ENCODE results near the gene PROK1.
"Not testable (repeated sequence)": the region's sequence is repeated elsewhere in the genome, so short reads cannot be mapped to it uniquely, and the experiment has no call there.

The PROK1 gene

DNA sequence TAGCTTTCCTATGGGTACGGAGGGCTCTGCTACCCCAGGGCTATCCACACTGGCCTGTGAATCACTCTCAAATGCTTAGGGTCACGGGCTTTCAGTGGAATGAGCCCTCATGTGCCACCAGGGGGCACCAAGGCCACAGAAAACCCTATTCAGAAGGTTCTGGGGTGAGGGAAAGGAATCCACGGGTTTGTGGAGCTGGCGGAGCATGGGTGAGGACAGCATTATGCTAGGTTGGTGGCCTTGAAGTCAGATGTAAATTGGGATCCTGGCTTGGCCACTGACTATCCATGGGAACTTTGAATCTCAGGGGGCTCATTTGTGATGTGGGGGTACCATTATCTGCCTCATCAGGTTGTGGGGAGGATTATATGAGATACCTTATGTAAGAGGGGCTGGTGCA, 38.4 kb upstream of the PROK1 start:
- Histone ChIP-seq H3K4me1 (ENCODE audit: control insufficient read depth in 2 of 2, insufficient read depth in 1 of 2, low read depth in 1 of 2, low read length in 2 of 2) (peaks cover 0 to 3% of the 10 kb centered on the region in 2 donors), H3K18ac (ENCODE audit: low read length) (no peak overlapping the region), H2BK5ac (ENCODE audit: low read length) (no peak overlapping the region), H3K27me3 (ENCODE audit: control insufficient read depth in 3 of 3, insufficient read depth in 3 of 3, low read depth in 1 of 3, low read length in 3 of 3) (peaks cover 0 to 2% (median 0%) of the 10 kb centered on the region in 3 experiments), H3K27ac (replicated peaks; ENCODE audit: low read length) (no peak overlapping the region), H3K4me3 (ENCODE audit: low read length in 2 of 2) (no peak overlapping the region), H2AK5ac (ENCODE audit: low read depth, low read length) (no peak overlapping the region), H4K91ac (ENCODE audit: low read depth, low read length, poor library complexity) (no peak overlapping the region), H3K4me2 (ENCODE audit: insufficient read depth, low read length, poor library complexity, severe bottlenecking) (no peak overlapping the region), H3K36me3 (replicated peaks in 1 of 2; ENCODE audit: control insufficient read depth in 2 of 2, insufficient read depth in 2 of 2, low read length in 2 of 2) (no peaks in the 10 kb centered on the region), H3K9me3 (replicated peaks in 1 of 2; ENCODE audit: control insufficient read depth in 2 of 2, insufficient read depth in 1 of 2, low read depth in 1 of 2, low read length in 2 of 2) (no peaks in the 10 kb centered on the region), H2BK15ac (ENCODE audit: low read length) (no peak overlapping the region), H3K9ac (ENCODE audit: low read depth, low read length, poor library complexity) (no peak overlapping the region), H2BK120ac (ENCODE audit: low read depth, low read length) (no peak overlapping the region), H3K79me1 (ENCODE audit: low read depth, low read length) (no peaks in the 10 kb centered on the region), H4K8ac (ENCODE audit: low read depth, low read length) (no peak overlapping the region), H3K23ac (ENCODE audit: low read depth, low read length, poor library complexity) (no peak overlapping the region), H3K4ac (ENCODE audit: low read length) (no peak overlapping the region), H3K14ac (ENCODE audit: low read length) (no peak overlapping the region), H2AFZ (ENCODE audit: low read length) (no peak overlapping the region), H2BK12ac (ENCODE audit: low read length) (no peak overlapping the region)
- peak; percentile 65 for DNase-seq (ENCODE audit: low spot score)
- no CpG with 5 or more reads among the region's 4 CpGs for WGBS, 2 donors (ENCODE audit: extremely low coverage in 2 of 2, insufficient read length in 2 of 2, insufficient replicate concordance in 1 of 2)

DNA sequence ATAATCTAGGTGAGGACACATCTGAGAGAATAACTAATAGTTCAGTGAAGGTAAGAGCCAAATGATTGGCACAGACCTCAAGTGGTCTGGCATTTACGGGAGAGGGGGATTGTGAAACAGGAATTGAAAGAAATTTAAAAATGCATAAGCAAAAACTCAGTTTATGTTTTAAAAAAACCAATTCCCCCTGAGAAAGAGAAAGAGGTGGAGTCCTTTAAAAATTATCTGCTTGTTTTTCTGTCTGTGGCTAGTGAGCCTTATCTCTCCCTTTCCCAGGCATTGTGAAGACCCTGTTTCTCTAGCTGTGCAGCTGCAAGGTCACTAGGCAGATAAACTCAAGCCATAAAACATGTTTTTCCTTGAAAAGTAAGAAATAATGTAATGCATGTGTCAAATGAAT, 37.9 kb upstream of the PROK1 start:
- H2AK5ac ChIP-seq (ENCODE audit: low read depth, low read length); H3K18ac ChIP-seq (ENCODE audit: low read length); H3K23ac ChIP-seq (ENCODE audit: low read depth, low read length, poor library complexity); H4K91ac ChIP-seq (ENCODE audit: low read depth, low read length, poor library complexity); H2BK15ac ChIP-seq (ENCODE audit: low read length); H2AFZ ChIP-seq (ENCODE audit: low read length); H4K8ac ChIP-seq (ENCODE audit: low read depth, low read length); H3K4ac ChIP-seq (ENCODE audit: low read length); H3K9ac ChIP-seq (ENCODE audit: low read depth, low read length, poor library complexity); H2BK12ac ChIP-seq (ENCODE audit: low read length); H3K79me1 ChIP-seq (ENCODE audit: low read depth, low read length); DNase-seq (ENCODE audit: low spot score); H3K4me3 ChIP-seq (ENCODE audit: low read length in 2 of 2); H3K4me2 ChIP-seq (ENCODE audit: insufficient read depth, low read length, poor library complexity, severe bottlenecking); H3K4me1 ChIP-seq (ENCODE audit: control insufficient read depth in 2 of 2, insufficient read depth in 1 of 2, low read depth in 1 of 2, low read length in 2 of 2); H3K27me3 ChIP-seq (ENCODE audit: control insufficient read depth in 3 of 3, insufficient read depth in 3 of 3, low read depth in 1 of 3, low read length in 3 of 3); H2BK5ac ChIP-seq (ENCODE audit: low read length); H3K36me3 ChIP-seq (replicated peaks in 1 of 2; ENCODE audit: control insufficient read depth in 2 of 2, insufficient read depth in 2 of 2, low read length in 2 of 2); H3K14ac ChIP-seq (ENCODE audit: low read length); H2BK120ac ChIP-seq (ENCODE audit: low read depth, low read length); H3K9me3 ChIP-seq (replicated peaks in 1 of 2; ENCODE audit: control insufficient read depth in 2 of 2, insufficient read depth in 1 of 2, low read depth in 1 of 2, low read length in 2 of 2); H3K27ac ChIP-seq (replicated peaks; ENCODE audit: low read length): not testable (repeated sequence)
- no CpG with 5 or more reads among the region's 1 CpG for WGBS, 2 donors (ENCODE audit: extremely low coverage in 2 of 2, insufficient read length in 2 of 2, insufficient replicate concordance in 1 of 2)

GRCh38 chr1:110418729-110419128, 32.2 kb upstream of the PROK1 start:
- no peak for DNase-seq (ENCODE audit: low spot score)
- no peaks in the 10 kb centered on the region for H3K9me3 ChIP-seq (replicated peaks in 1 of 2; ENCODE audit: control insufficient read depth in 2 of 2, insufficient read depth in 1 of 2, low read depth in 1 of 2, low read length in 2 of 2)
- H3K4ac ChIP-seq (ENCODE audit: low read length), result no peak overlapping the region
- peaks cover 0 to 1% of the 10 kb centered on the region in 2 donors for H3K36me3 ChIP-seq (replicated peaks in 1 of 2; ENCODE audit: control insufficient read depth in 2 of 2, insufficient read depth in 2 of 2, low read length in 2 of 2)
- H3K9ac ChIP-seq (ENCODE audit: low read depth, low read length, poor library complexity), result no peak overlapping the region
- no peak overlapping the region for H2BK15ac ChIP-seq (ENCODE audit: low read length)
- no peak overlapping the region for H3K4me2 ChIP-seq (ENCODE audit: insufficient read depth, low read length, poor library complexity, severe bottlenecking)
- H2BK5ac ChIP-seq (ENCODE audit: low read length), result no peak overlapping the region
- no peak overlapping the region for H2AK5ac ChIP-seq (ENCODE audit: low read depth, low read length)
- H4K91ac ChIP-seq (ENCODE audit: low read depth, low read length, poor library complexity), result no peak overlapping the region
- WGBS, 2 donors (ENCODE audit: extremely low coverage in 2 of 2, insufficient read length in 2 of 2, insufficient replicate concordance in 1 of 2), result no CpG with 5 or more reads among the region's 1 CpG
- no peak overlapping the region for H4K8ac ChIP-seq (ENCODE audit: low read depth, low read length)
- H3K18ac ChIP-seq (ENCODE audit: low read length), result no peak overlapping the region
- H3K4me1 ChIP-seq (ENCODE audit: control insufficient read depth in 2 of 2, insufficient read depth in 1 of 2, low read depth in 1 of 2, low read length in 2 of 2), result no peaks in the 10 kb centered on the region
- no peak overlapping the region for H3K23ac ChIP-seq (ENCODE audit: low read depth, low read length, poor library complexity)
- no peak overlapping the region for H3K4me3 ChIP-seq (ENCODE audit: low read length in 2 of 2)
- H2BK120ac ChIP-seq (ENCODE audit: low read depth, low read length), result no peak overlapping the region
- no peak overlapping the region for H2AFZ ChIP-seq (ENCODE audit: low read length)
- no peaks in the 10 kb centered on the region for H3K27me3 ChIP-seq (ENCODE audit: control insufficient read depth in 3 of 3, insufficient read depth in 3 of 3, low read depth in 1 of 3, low read length in 3 of 3)
- no peaks in the 10 kb centered on the region for H3K79me1 ChIP-seq (ENCODE audit: low read depth, low read length)
- H3K14ac ChIP-seq (ENCODE audit: low read length), result no peak overlapping the region
- H3K27ac ChIP-seq (replicated peaks; ENCODE audit: low read length), result no peak overlapping the region
- H2BK12ac ChIP-seq (ENCODE audit: low read length), result no peak overlapping the region

DNA sequence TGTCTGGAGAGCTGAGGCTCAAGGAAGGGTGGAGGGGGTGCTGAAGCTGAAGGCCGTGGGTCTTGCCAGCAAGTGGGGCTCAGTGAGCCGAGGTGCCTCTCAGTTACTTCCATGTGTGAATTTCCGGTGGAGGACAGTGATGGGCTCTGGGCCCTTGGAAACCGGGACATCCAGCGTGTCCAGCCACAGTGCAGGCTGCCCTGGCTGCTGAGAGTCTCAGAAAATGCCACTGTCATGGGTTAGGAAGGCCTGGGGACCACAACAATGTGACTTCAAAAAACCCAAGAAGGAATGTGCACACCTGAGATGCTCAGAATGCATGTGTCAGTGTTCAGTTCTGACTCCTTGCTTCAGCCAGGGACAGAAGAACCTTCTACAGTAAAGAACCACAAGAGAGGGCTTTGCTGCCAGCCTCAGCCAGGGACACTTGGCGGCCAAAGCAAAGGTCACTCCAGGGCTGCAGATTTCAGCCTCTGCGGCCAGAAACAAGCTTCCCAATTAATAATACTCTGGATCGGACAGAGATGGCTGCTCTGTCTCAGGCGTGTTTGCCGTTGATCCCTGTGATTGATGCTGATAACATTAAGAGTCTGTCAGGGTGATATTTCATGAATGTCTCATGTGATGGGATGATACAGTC, 30.8 kb upstream of the PROK1 start:
- no peaks in the 10 kb centered on the region for H3K79me1 ChIP-seq (ENCODE audit: low read depth, low read length)
- no CpG with 5 or more reads among the region's 10 CpGs for WGBS, 2 donors (ENCODE audit: extremely low coverage in 2 of 2, insufficient read length in 2 of 2, insufficient replicate concordance in 1 of 2)
- no peaks in the 10 kb centered on the region for H3K9me3 ChIP-seq (replicated peaks in 1 of 2; ENCODE audit: control insufficient read depth in 2 of 2, insufficient read depth in 1 of 2, low read depth in 1 of 2, low read length in 2 of 2)
- H3K23ac ChIP-seq (ENCODE audit: low read depth, low read length, poor library complexity), result peak overlapping the region; percentile 52
- H3K4me1 ChIP-seq (ENCODE audit: control insufficient read depth in 2 of 2, insufficient read depth in 1 of 2, low read depth in 1 of 2, low read length in 2 of 2), result no peaks in the 10 kb centered on the region
- peak overlapping the region; percentile 64 for H3K14ac ChIP-seq (ENCODE audit: low read length)
- H2BK12ac ChIP-seq (ENCODE audit: low read length), result no peak overlapping the region
- no peak for DNase-seq (ENCODE audit: low spot score)
- no peak overlapping the region for H3K4me3 ChIP-seq (ENCODE audit: low read length in 2 of 2)
- H3K9ac ChIP-seq (ENCODE audit: low read depth, low read length, poor library complexity), result no peak overlapping the region
- peaks cover 0 to 1% of the 10 kb centered on the region in 2 donors for H3K36me3 ChIP-seq (replicated peaks in 1 of 2; ENCODE audit: control insufficient read depth in 2 of 2, insufficient read depth in 2 of 2, low read length in 2 of 2)
- H3K4me2 ChIP-seq (ENCODE audit: insufficient read depth, low read length, poor library complexity, severe bottlenecking), result no peak overlapping the region
- no peak overlapping the region for H2BK15ac ChIP-seq (ENCODE audit: low read length)
- no peak overlapping the region for H4K8ac ChIP-seq (ENCODE audit: low read depth, low read length)
- no peak overlapping the region for H2AFZ ChIP-seq (ENCODE audit: low read length)
- no peak overlapping the region for H2BK120ac ChIP-seq (ENCODE audit: low read depth, low read length)
- H3K18ac ChIP-seq (ENCODE audit: low read length), result no peak overlapping the region
- H2BK5ac ChIP-seq (ENCODE audit: low read length), result no peak overlapping the region
- no peak overlapping the region for H2AK5ac ChIP-seq (ENCODE audit: low read depth, low read length)
- H4K91ac ChIP-seq (ENCODE audit: low read depth, low read length, poor library complexity), result no peak overlapping the region
- no peak overlapping the region for H3K27ac ChIP-seq (replicated peaks; ENCODE audit: low read length)
- no peak overlapping the region for H3K4ac ChIP-seq (ENCODE audit: low read length)
- H3K27me3 ChIP-seq (ENCODE audit: control insufficient read depth in 3 of 3, insufficient read depth in 3 of 3, low read depth in 1 of 3, low read length in 3 of 3), result peaks cover 0 to 11% (median 0%) of the 10 kb centered on the region in 3 experiments

Data from neuronal stem cell (in vitro differentiated cells).